ENCODE data around the gene SULT1C2. TPM values are rescaled to one million over a fixed set of nuclear protein-coding genes. Genes with fewer than 3 reads are reported as not detected.
"Not testable (repeated sequence)": the region's sequence is repeated elsewhere in the genome, so short reads cannot be mapped to it uniquely, and the experiment has no call there.

Gene SULT1C2
- total RNA-seq, 4 donors from 2014 or later: 2.8 to 3.6 TPM; not detected in 2

DNA sequence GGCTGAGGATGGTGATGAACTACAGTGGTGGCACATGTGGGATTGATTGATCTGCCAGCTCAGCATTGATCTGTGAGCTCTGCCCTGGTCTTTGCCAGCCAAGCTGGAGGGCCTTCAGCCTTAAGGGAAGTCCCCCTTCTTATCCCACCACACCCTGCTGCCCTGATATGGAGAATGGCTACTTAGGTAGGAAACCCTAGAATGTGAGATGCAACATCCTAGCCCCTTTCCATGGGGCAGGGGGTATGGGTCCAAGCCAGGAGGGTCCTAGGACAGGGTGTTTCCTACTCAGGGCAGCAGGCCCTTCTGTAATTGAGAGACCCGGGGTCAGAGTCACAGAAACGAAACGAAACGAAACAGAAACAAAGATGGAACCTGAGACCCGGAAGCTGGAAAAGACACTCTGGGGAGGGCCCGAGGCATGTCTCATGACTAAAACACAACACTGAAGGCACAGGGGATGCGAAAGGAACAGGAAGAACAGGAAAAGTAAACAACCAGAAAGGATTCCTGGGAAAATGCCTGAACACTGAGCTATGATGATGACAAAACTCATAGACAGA lies 16.9 kb upstream of the SULT1C2 start:
- no peak for TF ChIP-seq POLR2A (IDR thresholded peaks at IDR 0.05)
- TF ChIP-seq, protein P1, sequence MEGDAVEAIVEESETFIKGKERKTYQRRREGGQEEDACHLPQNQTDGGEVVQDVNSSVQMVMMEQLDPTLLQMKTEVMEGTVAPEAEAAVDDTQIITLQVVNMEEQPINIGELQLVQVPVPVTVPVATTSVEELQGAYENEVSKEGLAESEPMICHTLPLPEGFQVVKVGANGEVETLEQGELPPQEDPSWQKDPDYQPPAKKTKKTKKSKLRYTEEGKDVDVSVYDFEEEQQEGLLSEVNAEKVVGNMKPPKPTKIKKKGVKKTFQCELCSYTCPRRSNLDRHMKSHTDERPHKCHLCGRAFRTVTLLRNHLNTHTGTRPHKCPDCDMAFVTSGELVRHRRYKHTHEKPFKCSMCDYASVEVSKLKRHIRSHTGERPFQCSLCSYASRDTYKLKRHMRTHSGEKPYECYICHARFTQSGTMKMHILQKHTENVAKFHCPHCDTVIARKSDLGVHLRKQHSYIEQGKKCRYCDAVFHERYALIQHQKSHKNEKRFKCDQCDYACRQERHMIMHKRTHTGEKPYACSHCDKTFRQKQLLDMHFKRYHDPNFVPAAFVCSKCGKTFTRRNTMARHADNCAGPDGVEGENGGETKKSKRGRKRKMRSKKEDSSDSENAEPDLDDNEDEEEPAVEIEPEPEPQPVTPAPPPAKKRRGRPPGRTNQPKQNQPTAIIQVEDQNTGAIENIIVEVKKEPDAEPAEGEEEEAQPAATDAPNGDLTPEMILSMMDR (IDR thresholded peaks at IDR 0.05): no peak
- no peaks in the 10 kb centered on the region for H3K9me3 ChIP-seq
- no peak overlapping the region for H3K27ac ChIP-seq
- no peaks in the 10 kb centered on the region for H3K4me1 ChIP-seq
- DNase-seq: no peak
- intact Hi-C loops (cut with DNase I; ENCODE audit: low total_unique reads): no loop called here
- H3K36me3 ChIP-seq: no peaks in the 10 kb centered on the region
- no peak overlapping the region for H3K4me3 ChIP-seq
- no peaks in the 10 kb centered on the region for H3K27me3 ChIP-seq

DNA sequence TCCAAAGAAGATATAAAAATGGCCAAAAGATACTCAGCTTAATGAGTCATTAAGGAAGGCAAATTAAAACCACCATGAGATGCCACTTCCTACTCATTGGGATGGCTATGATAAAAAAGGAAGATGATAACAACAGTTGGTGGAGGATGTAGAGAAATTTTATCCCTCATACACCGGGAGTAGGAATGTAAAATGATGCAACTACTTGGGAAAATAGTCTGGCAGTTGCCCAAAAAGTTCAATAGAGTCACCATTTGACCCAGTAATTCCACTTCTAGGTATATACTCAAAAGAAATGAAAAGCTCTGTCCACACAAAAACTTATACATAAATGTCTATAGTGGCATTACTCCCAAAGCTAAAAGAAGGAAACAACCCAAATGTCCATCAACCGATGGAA lies 10.1 kb upstream of the SULT1C2 start:
- TF ChIP-seq, protein P1 (IDR thresholded peaks at IDR 0.05): no peak
- no peak for TF ChIP-seq POLR2A (IDR thresholded peaks at IDR 0.05)
- no peak for DNase-seq
- Histone ChIP-seq H3K27ac (no peak overlapping the region), H3K27me3 (no peaks in the 10 kb centered on the region), H3K4me3 (no peak overlapping the region), H3K4me1 (no peaks in the 10 kb centered on the region), H3K9me3 (no peaks in the 10 kb centered on the region), H3K36me3 (no peaks in the 10 kb centered on the region)
- intact Hi-C loops (cut with DNase I; ENCODE audit: low total_unique reads): no loop called here

DNA sequence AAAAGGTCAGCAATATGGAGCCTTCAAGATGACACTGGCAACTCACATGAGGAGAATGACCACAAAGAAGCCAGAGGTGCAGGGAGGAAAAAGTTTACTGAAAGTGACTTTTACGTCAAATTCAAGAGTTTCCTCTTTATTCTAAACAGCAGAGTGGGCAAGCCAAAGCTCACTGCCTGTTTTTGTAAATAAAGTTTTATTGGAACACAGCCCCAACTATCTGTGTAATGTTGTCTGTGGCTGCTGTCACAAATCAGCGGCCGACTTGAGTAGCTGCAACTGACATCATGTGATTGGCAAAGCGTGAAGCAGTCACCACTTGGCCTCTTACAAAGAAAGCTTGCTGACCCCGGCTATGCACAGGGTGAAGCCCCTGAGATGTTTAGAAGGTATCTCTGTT lies 9.2 kb upstream of the SULT1C2 start:
- no peak for DNase-seq
- Histone ChIP-seq H3K36me3 (no peaks in the 10 kb centered on the region), H3K27ac (no peak overlapping the region), H3K27me3 (no peaks in the 10 kb centered on the region), H3K4me1 (no peaks in the 10 kb centered on the region), H3K4me3 (no peak overlapping the region), H3K9me3 (no peaks in the 10 kb centered on the region)
- TF ChIP-seq, protein P1 (IDR thresholded peaks at IDR 0.05): no peak
- no peak for TF ChIP-seq POLR2A (IDR thresholded peaks at IDR 0.05)
- intact Hi-C loops (cut with DNase I; ENCODE audit: low total_unique reads): no loop called here

DNA sequence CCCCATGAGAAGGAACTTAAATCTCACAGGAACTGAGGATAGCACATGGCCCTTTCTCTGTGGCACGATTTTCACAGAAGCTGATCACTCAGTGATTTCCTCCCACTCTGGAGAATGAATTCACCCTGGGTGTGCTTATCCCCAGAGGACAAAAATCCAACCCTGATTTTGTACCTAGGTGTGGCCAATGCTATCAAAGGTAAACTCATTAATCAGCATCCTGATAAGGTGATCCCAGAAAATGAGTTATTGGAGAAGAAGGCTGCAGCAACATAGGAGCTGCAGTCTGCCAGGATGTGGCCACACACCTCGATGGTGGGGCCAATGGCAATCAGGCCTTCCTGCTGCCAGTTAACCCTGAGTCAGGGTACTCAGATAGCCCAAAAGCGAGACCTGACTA lies 8.2 kb upstream of the SULT1C2 start:
- H3K4me3 ChIP-seq: no peak overlapping the region
- intact Hi-C loops (cut with DNase I; ENCODE audit: low total_unique reads): no loop called here
- no peaks in the 10 kb centered on the region for H3K9me3 ChIP-seq
- TF ChIP-seq POLR2A (IDR thresholded peaks at IDR 0.05): no peak
- TF ChIP-seq, protein P1 (IDR thresholded peaks at IDR 0.05): no peak
- no peaks in the 10 kb centered on the region for H3K36me3 ChIP-seq
- H3K27me3 ChIP-seq: no peaks in the 10 kb centered on the region
- H3K27ac ChIP-seq: no peak overlapping the region
- H3K4me1 ChIP-seq: no peaks in the 10 kb centered on the region
- no peak for DNase-seq

DNA sequence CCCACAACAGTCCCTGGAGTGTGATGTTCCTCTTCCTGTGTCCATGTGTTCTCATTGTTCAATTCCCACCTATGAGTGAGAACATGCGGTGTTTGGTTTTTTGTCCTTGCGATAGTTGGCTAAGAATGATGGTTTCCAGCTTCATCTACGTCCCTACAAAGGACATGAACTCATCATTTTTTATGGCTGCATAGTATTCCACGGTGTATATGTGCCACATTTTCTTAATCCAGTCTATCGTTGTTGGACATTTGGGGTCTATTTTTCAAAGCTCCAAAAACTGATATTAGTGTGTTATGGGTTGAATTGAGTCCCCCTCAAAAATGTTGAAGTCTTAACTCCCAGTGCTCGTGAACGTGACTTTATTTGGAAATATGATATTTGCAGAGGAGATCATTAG lies 4.1 kb upstream of the SULT1C2 start:
- H3K27ac ChIP-seq; H3K4me1 ChIP-seq; H3K9me3 ChIP-seq; intact Hi-C loops (cut with DNase I; ENCODE audit: low total_unique reads); DNase-seq; H3K4me3 ChIP-seq; H3K36me3 ChIP-seq; H3K27me3 ChIP-seq: not testable (repeated sequence)

DNA sequence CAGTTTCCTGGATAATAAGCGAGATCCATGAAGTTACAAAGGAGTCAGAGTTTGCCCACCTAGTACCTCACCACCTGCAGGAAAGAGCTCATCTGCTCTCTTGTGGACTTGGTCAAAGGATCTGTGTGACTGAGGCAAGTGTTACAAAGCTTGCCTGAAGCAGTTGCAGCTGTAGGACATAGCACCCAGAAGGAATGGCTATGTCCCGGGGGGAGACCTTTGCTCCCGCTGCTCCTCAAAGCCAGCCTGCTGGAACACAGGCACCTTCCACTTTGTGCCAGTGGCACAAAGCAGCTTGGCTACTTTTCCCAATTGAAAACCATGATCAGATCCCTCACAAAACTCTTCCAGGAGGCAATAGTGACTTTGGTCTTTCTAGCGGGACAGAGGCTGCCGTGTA lies 3.1 kb upstream of the SULT1C2 start:
- no peak overlapping the region for H3K4me3 ChIP-seq
- no peaks in the 10 kb centered on the region for H3K4me1 ChIP-seq
- no peaks in the 10 kb centered on the region for H3K36me3 ChIP-seq
- intact Hi-C loops (cut with DNase I; ENCODE audit: low total_unique reads): no loop called here
- H3K27me3 ChIP-seq: no peaks in the 10 kb centered on the region
- no peaks in the 10 kb centered on the region for H3K9me3 ChIP-seq
- DNase-seq: no peak
- no peak overlapping the region for H3K27ac ChIP-seq
- TF ChIP-seq, protein P1 (IDR thresholded peaks at IDR 0.05): no peak
- no peak for TF ChIP-seq POLR2A (IDR thresholded peaks at IDR 0.05)
